Sigmoid colon (tissue), 4 donors: ENCODE results near the gene NUDT4.

Source experiments
- EP300 ChIP-seq, 4 donors: sonication (generic); formaldehyde crosslinking; IDR thresholded peaks; one replicate each; pipeline ENCODE4 v1.6.1; 2017; ENCODE audit warnings: antibody characterized with exemption in 4 of 4
- TF ChIP-seq, protein P1 (sequence below), 4 experiments: fragments of 450-650 bp in 3 of 4; fragments of 200-600 bp in 1 of 4; IDR thresholded peaks; one replicate each; pipeline ENCODE4 v1.5.1; 2016 to 2019; ENCODE audit warnings: antibody characterized with exemption in 4 of 4, mild to moderate bottlenecking in 3 of 4, moderate library complexity in 2 of 4

DNA sequence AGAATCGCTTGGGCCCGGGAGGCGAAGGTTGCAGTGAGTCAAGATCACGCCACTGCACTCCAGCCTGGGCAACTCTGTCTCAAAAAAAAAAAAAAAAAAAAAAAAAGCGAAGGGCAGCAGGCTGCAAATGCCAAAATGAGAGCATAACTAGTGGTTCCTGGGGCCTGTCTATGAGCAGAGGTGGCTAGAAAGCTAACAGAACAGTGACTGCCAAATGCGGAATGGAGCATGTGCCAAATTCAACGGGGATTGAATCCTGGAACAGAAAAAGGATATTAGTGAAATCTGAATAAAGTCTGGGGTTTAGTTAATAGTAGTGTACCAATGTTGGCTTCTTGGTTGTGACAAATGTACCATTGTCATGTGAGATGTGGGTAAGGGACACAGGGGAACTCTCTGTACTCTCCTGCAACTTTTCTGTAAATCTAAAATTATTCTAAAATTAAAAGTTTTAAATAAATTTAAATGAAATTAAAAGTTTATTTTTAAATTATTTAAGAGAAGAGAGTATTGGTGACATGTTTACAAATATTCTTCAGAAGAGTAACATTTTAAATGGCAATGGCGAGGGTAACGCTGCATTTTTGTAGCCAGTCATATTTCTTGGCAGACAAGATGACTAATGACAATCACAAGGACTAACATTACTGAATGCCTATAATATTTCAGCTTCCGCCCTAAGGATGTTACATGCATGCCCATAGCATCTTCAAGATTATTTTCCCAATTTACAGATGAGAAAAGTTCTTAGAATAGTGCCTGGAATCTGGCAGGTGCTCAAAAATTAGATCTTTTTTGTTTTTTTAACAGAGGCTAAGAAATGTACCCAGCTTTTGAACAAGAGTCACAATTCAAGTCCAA is 28.9 kb upstream of the NUDT4 start:
- no peak for TF ChIP-seq EP300 (IDR thresholded peaks at IDR 0.05)
- TF ChIP-seq, protein P1, sequence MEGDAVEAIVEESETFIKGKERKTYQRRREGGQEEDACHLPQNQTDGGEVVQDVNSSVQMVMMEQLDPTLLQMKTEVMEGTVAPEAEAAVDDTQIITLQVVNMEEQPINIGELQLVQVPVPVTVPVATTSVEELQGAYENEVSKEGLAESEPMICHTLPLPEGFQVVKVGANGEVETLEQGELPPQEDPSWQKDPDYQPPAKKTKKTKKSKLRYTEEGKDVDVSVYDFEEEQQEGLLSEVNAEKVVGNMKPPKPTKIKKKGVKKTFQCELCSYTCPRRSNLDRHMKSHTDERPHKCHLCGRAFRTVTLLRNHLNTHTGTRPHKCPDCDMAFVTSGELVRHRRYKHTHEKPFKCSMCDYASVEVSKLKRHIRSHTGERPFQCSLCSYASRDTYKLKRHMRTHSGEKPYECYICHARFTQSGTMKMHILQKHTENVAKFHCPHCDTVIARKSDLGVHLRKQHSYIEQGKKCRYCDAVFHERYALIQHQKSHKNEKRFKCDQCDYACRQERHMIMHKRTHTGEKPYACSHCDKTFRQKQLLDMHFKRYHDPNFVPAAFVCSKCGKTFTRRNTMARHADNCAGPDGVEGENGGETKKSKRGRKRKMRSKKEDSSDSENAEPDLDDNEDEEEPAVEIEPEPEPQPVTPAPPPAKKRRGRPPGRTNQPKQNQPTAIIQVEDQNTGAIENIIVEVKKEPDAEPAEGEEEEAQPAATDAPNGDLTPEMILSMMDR (IDR thresholded peaks at IDR 0.05), result no peak
